Activated naive CD4-positive, alpha-beta T cell treated with anti-CD3 and anti-CD28 coated beads for 36 hours (primary cell): Measurements from ENCODE around the gene OSGIN1. TPM values are rescaled to one million over a fixed set of nuclear protein-coding genes. Genes with fewer than 3 reads are reported as not detected.

Experiments used
- CTCF ChIA-PET: fragments of 350-600 bp; sonication (Branson Sonifier 250); formaldehyde crosslinking; loops from one replicate; lab custom pipeline; 2021; ENCODE audit warnings: antibody characterized with exemption; lab: Charles Lee
- DNase-seq: peaks from one replicate; pipeline ENCODE4 v3.0.0-alpha.2; 2020
- H3K27ac Mint-ChIP-seq: one replicate; pipeline ENCODE4 v1.8.0; 2021; ENCODE audit warnings: mild to moderate bottlenecking, mixed read lengths
- H3K27me3 Mint-ChIP-seq: one replicate; pipeline ENCODE4 v1.8.0; 2021; ENCODE audit warnings: low read depth, mixed read lengths
- H3K36me3 Mint-ChIP-seq: one replicate; pipeline ENCODE4 v1.8.0; 2021; ENCODE audit warnings: low read depth, mixed read lengths
- H3K4me1 Mint-ChIP-seq: one replicate; pipeline ENCODE4 v1.8.0; 2021; ENCODE audit warnings: low read depth, mixed read lengths
- H3K4me3 Mint-ChIP-seq: one replicate; pipeline ENCODE4 v1.8.0; 2021; ENCODE audit warnings: mild to moderate bottlenecking, moderate library complexity, mixed read lengths
- H3K9me3 Mint-ChIP-seq: one replicate; pipeline ENCODE4 v1.8.0; 2021; ENCODE audit warnings: mixed read lengths
- intact Hi-C: fragments of 100-400 bp; cut with micrococcal nuclease; formaldehyde crosslinking; loops from one replicate; pipeline ENCODE4 v1.15.1; 2023
- total RNA-seq, 2 experiments: library from RNA; stranded (reverse); gene quantifications; one replicate each; pipeline ENCODE4 v1.2.3, GENCODE V29; 2021

Gene OSGIN1
- total RNA-seq, 2 experiments from 2014 or later = 0.47 to 0.86 TPM

DNA sequence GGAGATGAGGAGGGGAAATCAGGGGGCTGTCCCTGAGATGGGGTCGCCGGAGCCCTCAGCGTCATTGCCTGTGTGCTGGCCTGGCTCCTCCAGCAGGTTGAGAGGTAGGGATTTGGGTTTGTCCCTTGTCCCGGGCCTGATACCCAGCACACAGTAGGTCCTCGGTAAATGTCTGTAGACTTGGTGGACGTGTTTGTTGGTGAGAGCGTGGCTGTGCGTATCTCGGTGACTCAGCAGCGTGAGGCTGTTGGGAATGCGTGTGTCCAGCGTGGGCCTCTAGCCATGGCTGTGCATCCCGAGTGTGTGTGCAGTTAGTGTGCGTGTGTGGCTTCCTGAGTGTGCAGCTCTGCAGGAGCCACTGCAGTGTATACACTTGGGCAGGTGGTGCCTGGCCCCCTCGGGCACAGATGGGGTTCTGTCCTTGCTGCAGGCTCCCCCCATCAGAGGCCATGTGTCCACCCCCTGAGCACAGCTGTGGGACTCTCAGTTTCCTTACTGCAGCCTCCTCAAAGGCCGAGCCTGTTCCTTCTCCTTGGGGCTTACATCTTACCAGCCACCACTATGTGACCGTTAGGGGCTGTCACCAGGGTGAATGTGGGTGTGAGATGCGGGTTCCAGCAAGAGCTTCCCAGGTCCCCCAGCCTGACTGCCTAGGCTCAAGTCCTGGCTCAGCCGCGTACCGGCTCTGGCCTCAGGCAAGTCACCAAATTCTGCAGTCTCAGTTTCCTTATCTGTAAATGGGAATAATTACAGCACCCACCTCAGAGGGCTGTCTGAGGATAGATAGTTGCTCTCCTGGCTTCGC lies 20.7 kb downstream of the OSGIN1 start:
- H3K4me1 Mint-ChIP-seq = peaks cover 2% of the 10 kb centered on the region
- H3K9me3 Mint-ChIP-seq = peaks cover under 1% of the 10 kb centered on the region
- no peaks in the 10 kb centered on the region for H3K36me3 Mint-ChIP-seq
- peaks cover 13% of the 10 kb centered on the region for H3K27me3 Mint-ChIP-seq
- H3K27ac Mint-ChIP-seq = no peak overlapping the region
- no peak overlapping the region for H3K4me3 Mint-ChIP-seq
- CTCF ChIA-PET = no interaction called here
- DNase-seq = no peak
- intact Hi-C loops = no loop called here

DNA sequence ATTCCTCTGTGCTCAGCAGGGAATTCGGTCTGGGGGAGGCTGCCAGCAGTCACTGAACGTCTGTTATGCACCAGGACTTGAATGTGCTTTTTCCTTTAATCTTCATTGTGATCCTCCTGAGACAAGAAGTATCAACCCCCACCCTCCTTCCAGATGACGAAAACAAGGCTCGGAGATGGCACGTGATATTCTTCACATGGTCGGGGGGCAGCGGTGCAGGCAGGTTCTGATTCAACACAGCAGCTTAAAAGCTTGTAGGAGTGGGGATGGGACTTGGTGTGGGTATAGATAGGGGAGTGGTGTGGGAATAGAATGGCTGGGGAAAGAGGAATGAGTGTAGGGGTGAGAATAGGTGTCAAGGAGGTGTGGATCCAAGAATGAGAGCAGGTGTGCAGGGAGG lies 21.4 kb downstream of the OSGIN1 start:
- intact Hi-C loops = no loop called here
- H3K4me3 Mint-ChIP-seq = no peak overlapping the region
- no peak overlapping the region for H3K27ac Mint-ChIP-seq
- peaks cover 5% of the 10 kb centered on the region for H3K9me3 Mint-ChIP-seq
- peaks cover 9% of the 10 kb centered on the region for H3K27me3 Mint-ChIP-seq
- no peaks in the 10 kb centered on the region for H3K4me1 Mint-ChIP-seq
- CTCF ChIA-PET = no interaction called here
- no peak for DNase-seq
- H3K36me3 Mint-ChIP-seq = no peaks in the 10 kb centered on the region

DNA sequence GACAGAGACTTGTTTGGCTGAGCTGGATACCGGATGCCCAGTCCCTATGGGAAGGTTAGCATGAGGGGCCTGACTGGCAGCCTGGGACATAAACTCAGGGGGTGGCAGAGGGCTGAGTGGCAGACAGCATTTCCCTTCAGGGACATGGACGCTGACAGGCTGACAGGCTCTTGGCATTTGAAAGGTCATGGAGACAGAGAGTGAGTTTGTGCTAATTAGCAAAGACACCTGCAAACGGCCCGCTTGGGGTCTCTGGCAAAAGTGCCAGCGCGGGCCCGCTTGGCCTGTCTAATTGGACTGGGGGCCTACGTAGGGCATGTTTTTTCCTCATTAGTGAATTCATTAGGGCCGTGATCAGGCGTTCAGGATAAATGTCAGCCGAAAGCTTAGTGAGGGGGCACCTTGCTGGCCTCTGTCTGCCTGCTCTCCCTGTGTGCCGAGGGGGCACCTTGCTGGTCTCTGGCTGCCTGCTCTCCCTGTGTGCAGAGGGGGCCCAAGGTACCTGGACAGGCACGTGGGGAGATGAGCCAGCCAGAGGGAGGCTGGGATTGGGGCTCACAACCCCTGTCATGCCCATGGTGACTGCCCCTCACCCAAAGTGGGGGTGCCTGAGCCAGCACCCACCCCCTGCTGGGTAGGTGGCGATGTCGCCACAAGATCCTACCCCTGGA lies 22.7 kb downstream of the OSGIN1 start:
- peaks cover 5% of the 10 kb centered on the region for H3K9me3 Mint-ChIP-seq
- no peak overlapping the region for H3K27ac Mint-ChIP-seq
- H3K4me3 Mint-ChIP-seq = no peak overlapping the region
- no peaks in the 10 kb centered on the region for H3K36me3 Mint-ChIP-seq
- intact Hi-C loops = no loop called here
- no peaks in the 10 kb centered on the region for H3K4me1 Mint-ChIP-seq
- H3K27me3 Mint-ChIP-seq = peaks cover 3% of the 10 kb centered on the region
- DNase-seq = no peak
- CTCF ChIA-PET = interaction anchor here (0.6 kb wide), 1 partner anchor 180 kb away, joined by 6 read pairs; no protein-coding TSS in a partner anchor

DNA sequence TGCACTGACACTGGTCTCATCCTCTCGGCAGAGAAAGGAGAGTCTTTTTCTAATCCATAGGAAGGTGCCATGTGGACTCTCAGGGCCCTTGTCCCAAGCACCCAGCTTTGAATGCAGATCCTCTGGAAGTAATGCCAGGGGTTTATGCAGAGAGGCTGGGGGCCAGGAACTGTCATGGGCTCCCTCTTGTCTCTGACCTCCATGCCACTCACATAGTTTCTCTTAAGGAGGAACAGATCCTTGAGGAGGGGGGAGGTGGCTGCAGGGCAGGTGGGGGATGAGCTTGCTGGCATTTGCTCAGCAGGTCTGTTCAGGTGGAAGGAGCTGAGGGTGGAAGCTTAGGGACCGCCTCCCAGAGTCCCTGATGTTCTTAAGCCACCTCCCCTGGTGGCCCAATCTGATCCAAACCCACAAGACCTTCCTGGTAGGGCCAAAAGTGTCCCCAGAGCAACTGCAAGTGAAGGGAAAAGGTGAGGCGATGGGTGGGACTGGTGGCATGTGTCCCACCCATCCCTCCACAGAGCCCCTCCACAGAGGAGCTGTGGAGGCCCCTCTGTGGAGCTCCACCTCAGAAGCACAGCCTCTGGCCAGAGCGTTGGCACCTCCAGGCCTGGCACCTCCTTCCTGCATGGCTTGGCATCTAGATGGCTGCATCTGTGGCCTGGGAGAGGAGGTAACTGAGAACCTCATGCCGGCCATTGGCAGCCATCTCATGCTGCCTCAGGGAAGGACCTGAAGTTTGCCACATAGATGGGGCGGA lies 24.2 kb downstream of the OSGIN1 start:
- DNase-seq = no peak
- Mint-ChIP-seq H3K27me3 (peaks cover 3% of the 10 kb centered on the region), H3K9me3 (peaks cover 5% of the 10 kb centered on the region), H3K36me3 (no peaks in the 10 kb centered on the region), H3K27ac (no peak overlapping the region), H3K4me3 (no peak overlapping the region), H3K4me1 (no peaks in the 10 kb centered on the region)
- CTCF ChIA-PET = interaction anchor here (1.1 kb wide), 1 partner anchor 21 kb away, joined by 3 read pairs; no protein-coding TSS in a partner anchor
- intact Hi-C loops = no loop called here

DNA sequence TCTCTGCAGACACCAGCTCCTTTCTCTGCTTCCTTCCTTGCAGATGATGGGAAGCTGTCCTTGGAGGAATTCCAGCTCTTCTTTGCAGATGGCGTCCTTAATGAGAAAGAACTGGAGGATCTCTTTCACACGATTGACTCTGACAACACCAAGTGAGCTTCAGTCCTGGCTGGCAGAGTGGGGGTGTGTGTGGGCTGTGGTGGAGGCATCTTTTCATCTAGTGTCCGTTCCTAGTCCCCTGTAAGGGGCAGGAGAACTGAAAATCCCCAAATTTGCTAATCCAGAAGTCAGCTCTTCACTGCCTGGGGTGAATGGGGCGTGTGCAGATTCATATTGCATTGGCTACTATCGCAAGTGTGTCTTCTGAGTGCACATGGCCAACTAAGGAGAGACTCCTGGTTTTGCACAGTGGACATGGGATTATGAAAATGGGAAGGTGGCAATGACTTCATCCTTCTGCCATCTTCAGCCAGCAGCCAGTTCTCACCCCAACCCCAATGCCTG lies 25.4 kb downstream of the OSGIN1 start:
- CTCF ChIA-PET = interaction anchor here (0.6 to 1.1 kb wide), 3 partner anchors 22 to 263 kb away, joined by 3 read pairs; no protein-coding TSS in a partner anchor
- H3K4me1 Mint-ChIP-seq = no peaks in the 10 kb centered on the region
- peaks cover 3% of the 10 kb centered on the region for H3K27me3 Mint-ChIP-seq
- intact Hi-C loops = no loop called here
- H3K36me3 Mint-ChIP-seq = no peaks in the 10 kb centered on the region
- no peak overlapping the region for H3K27ac Mint-ChIP-seq
- peaks cover 5% of the 10 kb centered on the region for H3K9me3 Mint-ChIP-seq
- H3K4me3 Mint-ChIP-seq = no peak overlapping the region
- no peak for DNase-seq

DNA sequence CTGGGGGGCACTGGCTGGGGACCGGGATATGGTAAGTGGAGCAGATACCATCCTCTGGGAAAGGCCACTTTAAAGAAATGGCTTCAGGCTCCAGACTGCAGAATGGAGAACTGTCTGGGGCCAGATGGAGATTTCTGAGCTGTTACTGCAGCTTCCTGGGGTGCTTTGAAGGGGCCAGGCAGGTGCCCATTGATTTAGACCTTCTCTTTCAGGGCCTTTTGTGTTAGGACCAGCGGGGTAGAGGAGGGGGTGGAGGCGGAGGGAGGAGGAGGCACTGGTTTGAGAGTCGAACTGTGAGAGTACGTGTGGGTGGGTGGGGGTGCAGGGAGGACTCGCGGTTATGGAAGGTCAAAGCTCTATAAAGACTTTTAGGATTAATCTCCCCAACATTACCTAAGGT lies 26.4 kb downstream of the OSGIN1 start:
- CTCF ChIA-PET = interaction anchor here (1.3 kb wide), 1 partner anchor 17 kb away, joined by 4 read pairs; no protein-coding TSS in a partner anchor
- Mint-ChIP-seq H3K27me3 (peaks cover 3% of the 10 kb centered on the region), H3K4me1 (no peaks in the 10 kb centered on the region), H3K27ac (no peak overlapping the region), H3K4me3 (no peak overlapping the region), H3K36me3 (no peaks in the 10 kb centered on the region), H3K9me3 (peaks cover 5% of the 10 kb centered on the region)
- DNase-seq = no peak
- intact Hi-C loops = no loop called here

DNA sequence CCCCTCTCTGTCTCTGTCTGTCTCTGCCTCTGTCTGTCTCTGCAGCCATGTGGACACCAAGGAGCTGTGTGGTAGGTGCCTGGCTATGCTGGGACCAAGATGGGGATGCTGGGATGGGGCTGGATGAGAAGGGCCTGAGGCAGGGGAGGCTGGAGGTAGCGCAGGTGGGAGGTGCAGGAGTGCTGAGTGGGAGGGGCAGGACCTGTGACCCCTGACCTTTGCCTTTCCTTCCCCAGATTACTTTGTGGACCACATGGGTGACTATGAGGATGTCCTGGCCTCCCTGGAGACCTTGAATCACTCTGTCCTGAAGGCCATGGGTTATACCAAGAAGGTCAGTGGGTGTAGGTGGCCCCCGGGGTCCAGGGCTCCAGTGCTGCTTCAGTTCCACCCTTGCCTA lies 27.8 kb downstream of the OSGIN1 start:
- H3K27me3 Mint-ChIP-seq = no peaks in the 10 kb centered on the region
- H3K27ac Mint-ChIP-seq = no peak overlapping the region
- H3K4me3 Mint-ChIP-seq = no peak overlapping the region
- CTCF ChIA-PET = interaction anchor here (1.0 kb wide), 1 partner anchor 24 kb away, joined by 3 read pairs; no protein-coding TSS in a partner anchor
- no peaks in the 10 kb centered on the region for H3K4me1 Mint-ChIP-seq
- intact Hi-C loops = no loop called here
- H3K9me3 Mint-ChIP-seq = peaks cover 5% of the 10 kb centered on the region
- DNase-seq = no peak
- no peaks in the 10 kb centered on the region for H3K36me3 Mint-ChIP-seq

DNA sequence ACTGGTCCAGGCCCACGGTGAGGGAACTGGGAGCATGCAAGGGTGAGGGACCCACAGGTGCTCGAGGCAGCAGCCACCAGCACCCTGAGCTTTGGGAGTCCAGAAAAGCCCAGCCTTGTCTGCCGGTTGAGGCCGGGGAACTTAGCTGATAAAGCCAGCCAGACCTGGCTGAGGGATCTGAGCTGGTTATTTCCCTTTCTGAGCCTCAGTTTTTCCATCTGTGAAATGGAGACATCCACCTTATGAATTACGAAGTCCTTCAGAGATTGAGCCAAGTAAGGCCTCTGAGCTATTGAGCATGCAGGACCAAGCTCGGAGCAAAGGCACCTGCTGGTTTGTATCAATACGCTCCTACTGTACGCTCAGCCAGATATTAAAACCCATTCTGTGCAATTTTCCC lies 28.8 kb downstream of the OSGIN1 start:
- Mint-ChIP-seq H3K27ac (no peak overlapping the region), H3K4me3 (no peak overlapping the region), H3K27me3 (no peaks in the 10 kb centered on the region), H3K4me1 (no peaks in the 10 kb centered on the region), H3K9me3 (peaks cover 5% of the 10 kb centered on the region), H3K36me3 (no peaks in the 10 kb centered on the region)
- CTCF ChIA-PET = interaction anchor here (0.7 kb wide), 1 partner anchor 55 kb away, joined by 3 read pairs; no protein-coding TSS in a partner anchor
- intact Hi-C loops = no loop called here
- no peak for DNase-seq

DNA sequence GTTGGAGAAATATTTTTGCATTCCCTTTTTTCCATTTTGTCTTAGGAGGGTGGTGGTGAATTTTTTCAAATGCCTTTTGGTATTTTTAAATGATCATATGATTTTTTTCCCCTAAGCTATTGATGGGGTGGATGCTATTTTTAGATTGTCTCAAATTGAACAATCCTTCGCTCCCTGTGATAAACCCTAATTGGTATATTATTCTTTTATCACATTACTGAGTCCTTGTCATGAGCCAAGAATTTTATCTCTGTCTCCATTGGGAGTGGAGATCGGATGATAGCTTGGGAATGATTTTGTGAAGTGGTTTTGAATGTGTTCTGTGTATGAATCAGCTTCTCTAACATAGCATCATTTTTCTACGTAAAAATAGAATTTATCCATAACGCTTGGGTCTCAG lies 30.5 kb downstream of the OSGIN1 start:
- H3K27ac Mint-ChIP-seq = no peak overlapping the region
- H3K36me3 Mint-ChIP-seq = no peaks in the 10 kb centered on the region
- H3K9me3 Mint-ChIP-seq = peaks cover 5% of the 10 kb centered on the region
- H3K27me3 Mint-ChIP-seq = peaks cover 3% of the 10 kb centered on the region
- CTCF ChIA-PET = no interaction called here
- H3K4me3 Mint-ChIP-seq = no peak overlapping the region
- no peak for DNase-seq
- H3K4me1 Mint-ChIP-seq = no peaks in the 10 kb centered on the region
- intact Hi-C loops = no loop called here

DNA sequence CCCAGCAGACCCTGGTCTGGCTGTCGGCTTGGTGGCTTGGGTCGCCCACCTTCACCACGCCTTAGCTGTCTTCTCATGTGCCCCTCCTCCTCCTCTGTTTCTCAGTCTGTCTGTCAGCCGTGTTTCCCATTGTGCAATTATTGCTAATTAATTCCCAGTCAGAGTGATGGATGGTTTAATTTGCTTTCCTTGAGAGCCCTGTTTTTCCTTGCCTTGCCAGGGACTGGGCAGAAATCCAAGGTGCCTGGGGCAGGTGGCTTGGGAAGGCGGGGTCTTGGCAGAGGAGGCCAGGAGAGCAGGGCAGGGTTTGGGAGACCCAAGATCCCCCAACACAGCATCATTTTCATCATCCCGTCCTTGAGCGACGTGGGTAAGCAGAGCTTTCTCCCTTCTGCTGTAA lies 36.3 kb downstream of the OSGIN1 start:
- Mint-ChIP-seq H3K27me3 (peaks cover 32% of the 10 kb centered on the region), H3K9me3 (peaks cover 4% of the 10 kb centered on the region), H3K36me3 (no peaks in the 10 kb centered on the region), H3K4me1 (no peaks in the 10 kb centered on the region), H3K4me3 (no peak overlapping the region), H3K27ac (no peak overlapping the region)
- intact Hi-C loops = no loop called here
- DNase-seq = no peak
- CTCF ChIA-PET = no interaction called here

DNA sequence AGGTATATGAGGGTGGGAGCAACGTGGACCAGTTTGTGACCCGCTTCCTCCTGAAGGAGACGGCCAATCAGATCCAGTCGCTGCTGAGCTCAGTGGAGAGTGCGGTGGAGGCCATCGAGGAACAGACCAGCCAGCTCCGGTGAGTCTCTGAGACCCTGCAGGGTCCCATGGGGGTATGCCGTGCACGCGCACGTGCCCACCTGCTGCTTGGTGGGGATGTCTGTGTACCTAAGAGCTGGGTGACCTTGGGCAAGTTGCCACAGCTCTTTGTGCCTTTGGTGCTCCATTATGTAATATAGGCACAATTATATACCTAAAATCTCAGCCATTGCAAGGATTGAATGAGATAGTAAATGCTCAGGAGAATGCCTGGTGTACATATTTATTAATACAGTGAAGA lies 37.5 kb downstream of the OSGIN1 start:
- no peak for DNase-seq
- Mint-ChIP-seq H3K4me1 (no peaks in the 10 kb centered on the region), H3K9me3 (peaks cover 4% of the 10 kb centered on the region), H3K36me3 (no peaks in the 10 kb centered on the region), H3K27me3 (peaks cover 40% of the 10 kb centered on the region), H3K27ac (no peak overlapping the region), H3K4me3 (no peak overlapping the region)
- CTCF ChIA-PET = no interaction called here
- intact Hi-C loops = no loop called here

DNA sequence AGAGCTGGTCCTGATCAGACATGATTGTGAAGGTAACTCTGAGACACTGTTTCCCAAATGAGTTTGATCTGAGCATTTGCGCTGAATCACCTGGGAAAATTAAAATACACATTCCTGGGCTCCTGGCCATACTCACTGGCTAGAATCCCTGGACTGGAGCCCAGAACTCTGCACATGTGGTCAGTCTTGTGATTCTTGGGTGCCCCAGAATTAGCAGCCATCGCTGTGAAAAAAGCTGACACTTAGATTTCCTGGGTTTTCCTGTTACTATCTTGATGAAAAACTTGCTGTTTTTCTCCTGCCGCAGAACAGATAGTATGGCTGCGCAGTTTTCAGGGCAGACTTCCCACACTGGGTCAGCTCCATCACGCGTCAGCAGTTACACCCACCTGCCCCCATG lies 39.6 kb downstream of the OSGIN1 start:
- no peak overlapping the region for H3K27ac Mint-ChIP-seq
- intact Hi-C loops = no loop called here
- H3K27me3 Mint-ChIP-seq = peaks cover 43% of the 10 kb centered on the region
- no peak for DNase-seq
- H3K4me1 Mint-ChIP-seq = no peaks in the 10 kb centered on the region
- CTCF ChIA-PET = interaction anchor here (0.7 kb wide), 1 partner anchor 8 kb away, joined by 3 read pairs; no protein-coding TSS in a partner anchor
- peaks cover 4% of the 10 kb centered on the region for H3K9me3 Mint-ChIP-seq
- no peak overlapping the region for H3K4me3 Mint-ChIP-seq
- no peaks in the 10 kb centered on the region for H3K36me3 Mint-ChIP-seq
